Bronchial epithelial cell (primary cell): ENCODE results near the gene CERS2. TPM values are rescaled to one million over a fixed set of nuclear protein-coding genes. Genes with fewer than 3 reads are reported as not detected.

Experiments used
- DNase-seq: peaks from one replicate; pipeline ENCODE4 v3.0.0-alpha.2; 2010; ENCODE audit warnings: low read depth
- FAIRE-seq: peaks from 2 replicates; lab custom pipeline; 2011; peaks lifted over from hg19 to GRCh38; lab: Jason Lieb, UNC
- H3K27me3 ChIP-seq: 2 replicates; pipeline ENCODE4 v1.5.1; 2011; ENCODE audit warnings: low read length; ENCODE audit not compliant: control insufficient read depth, insufficient read depth
- H3K36me3 ChIP-seq: 2 replicates; pipeline ENCODE4 v1.5.1; 2011; ENCODE audit warnings: low read length; ENCODE audit not compliant: control insufficient read depth, insufficient read depth
- H3K4me3 ChIP-seq: 2 replicates; pipeline ENCODE4 v1.5.1; 2011; ENCODE audit warnings: mild to moderate bottlenecking, low read depth, low read length, control low read depth
- total RNA-seq: library from RNA; depleted of rRNA; stranded (reverse); fragments of >200 nt; gene quantifications from 2 replicates; pipeline ENCODE4 v1.2.1, GENCODE V29; 2014
- TF ChIP-seq, protein P1 (sequence below): IDR thresholded peaks from 2 replicates; pipeline ENCODE4 v1.5.1; 2011; ENCODE audit warnings: mild to moderate bottlenecking, moderate library complexity, low read length, control low read depth, inconsistent platforms; ENCODE audit not compliant: insufficient read depth, severe bottlenecking

Gene CERS2
- total RNA-seq, 1 donor from 2014 or later, result 82.9 TPM

DNA sequence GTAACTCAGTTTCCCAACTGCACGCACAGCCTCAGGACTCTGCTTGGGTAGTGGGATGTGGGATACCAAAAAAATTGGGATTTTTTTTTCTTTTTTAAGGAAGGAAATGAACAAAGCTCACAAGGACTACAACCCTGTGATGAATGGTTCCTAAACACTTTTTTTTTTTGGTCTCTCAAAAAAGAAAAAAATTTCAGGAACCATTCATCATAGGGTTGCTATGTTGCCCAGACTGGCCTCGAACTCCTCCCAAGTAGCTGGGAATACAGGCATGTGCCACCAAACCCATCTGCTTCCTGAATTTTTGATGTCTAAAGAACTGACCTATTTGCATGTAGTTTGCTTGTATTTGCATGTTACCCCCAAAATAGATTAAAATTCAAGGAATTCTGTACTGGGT, 25.3 kb upstream of the CERS2 start:
- Histone ChIP-seq H3K27me3 (no peaks in the 10 kb centered on the region), H3K4me3 (no peak overlapping the region), H3K36me3 (peaks cover 5% of the 10 kb centered on the region)
- TF ChIP-seq, protein P1, sequence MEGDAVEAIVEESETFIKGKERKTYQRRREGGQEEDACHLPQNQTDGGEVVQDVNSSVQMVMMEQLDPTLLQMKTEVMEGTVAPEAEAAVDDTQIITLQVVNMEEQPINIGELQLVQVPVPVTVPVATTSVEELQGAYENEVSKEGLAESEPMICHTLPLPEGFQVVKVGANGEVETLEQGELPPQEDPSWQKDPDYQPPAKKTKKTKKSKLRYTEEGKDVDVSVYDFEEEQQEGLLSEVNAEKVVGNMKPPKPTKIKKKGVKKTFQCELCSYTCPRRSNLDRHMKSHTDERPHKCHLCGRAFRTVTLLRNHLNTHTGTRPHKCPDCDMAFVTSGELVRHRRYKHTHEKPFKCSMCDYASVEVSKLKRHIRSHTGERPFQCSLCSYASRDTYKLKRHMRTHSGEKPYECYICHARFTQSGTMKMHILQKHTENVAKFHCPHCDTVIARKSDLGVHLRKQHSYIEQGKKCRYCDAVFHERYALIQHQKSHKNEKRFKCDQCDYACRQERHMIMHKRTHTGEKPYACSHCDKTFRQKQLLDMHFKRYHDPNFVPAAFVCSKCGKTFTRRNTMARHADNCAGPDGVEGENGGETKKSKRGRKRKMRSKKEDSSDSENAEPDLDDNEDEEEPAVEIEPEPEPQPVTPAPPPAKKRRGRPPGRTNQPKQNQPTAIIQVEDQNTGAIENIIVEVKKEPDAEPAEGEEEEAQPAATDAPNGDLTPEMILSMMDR, result no peak
- DNase-seq (no peak), FAIRE-seq (no peak)

DNA sequence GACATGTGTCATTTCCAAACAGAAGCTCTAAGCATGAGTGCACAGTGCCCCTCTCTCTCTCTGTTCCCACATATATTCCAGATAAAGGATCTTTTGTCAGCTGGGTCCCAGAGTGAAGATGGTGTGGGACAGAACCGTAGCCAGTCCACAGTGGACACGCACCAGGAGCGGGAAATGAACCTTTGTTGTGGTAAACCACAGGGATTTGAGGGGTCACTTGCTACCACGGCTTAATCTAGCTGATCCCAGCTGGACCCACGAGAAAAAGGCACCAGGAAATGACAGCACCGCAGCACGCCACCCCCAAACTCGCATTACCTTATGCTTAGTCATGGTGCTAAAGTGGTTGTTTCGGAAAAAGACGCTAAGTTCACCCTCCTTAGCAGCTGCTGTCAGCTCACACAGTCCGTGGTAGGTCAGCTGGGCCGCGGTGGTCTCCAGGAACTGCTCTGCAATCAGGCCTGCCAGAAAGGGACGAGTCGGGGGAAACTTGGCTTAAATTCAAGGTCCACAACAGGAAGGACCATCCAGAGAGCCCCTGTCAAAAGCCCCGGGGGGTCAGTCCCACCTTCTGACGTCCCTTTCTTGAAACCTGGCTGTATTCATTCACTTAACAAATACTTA, 24.5 kb upstream of the CERS2 start:
- Histone ChIP-seq H3K4me3 (no peak overlapping the region), H3K36me3 (peaks cover 5% of the 10 kb centered on the region), H3K27me3 (no peaks in the 10 kb centered on the region)
- TF ChIP-seq, protein P1, result no peak
- FAIRE-seq (no peak), DNase-seq (no peak)

DNA sequence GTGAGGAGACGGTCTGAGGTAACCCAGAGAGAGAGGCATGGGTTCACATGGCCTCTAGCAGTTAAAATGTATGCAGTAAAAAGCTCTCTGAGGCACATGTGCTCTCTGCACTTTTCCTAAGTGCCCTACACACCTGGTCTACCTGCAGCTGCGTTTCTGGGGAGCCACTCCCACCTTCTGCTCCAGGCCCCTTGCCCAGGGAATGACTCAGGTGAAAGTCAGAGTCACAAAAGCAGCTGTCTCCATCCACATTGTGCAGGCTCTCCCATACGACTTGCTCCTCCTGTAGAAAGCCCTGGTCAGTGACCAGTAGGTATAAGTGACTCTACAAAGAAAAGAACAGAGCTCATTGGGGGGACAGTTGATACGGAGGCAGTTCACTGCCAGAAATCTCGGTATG, 23.3 kb upstream of the CERS2 start:
- FAIRE-seq (no peak), DNase-seq (peak; percentile 38)
- TF ChIP-seq, protein P1, result no peak
- Histone ChIP-seq H3K4me3 (no peak overlapping the region), H3K36me3 (peaks cover 5% of the 10 kb centered on the region), H3K27me3 (no peaks in the 10 kb centered on the region)

DNA sequence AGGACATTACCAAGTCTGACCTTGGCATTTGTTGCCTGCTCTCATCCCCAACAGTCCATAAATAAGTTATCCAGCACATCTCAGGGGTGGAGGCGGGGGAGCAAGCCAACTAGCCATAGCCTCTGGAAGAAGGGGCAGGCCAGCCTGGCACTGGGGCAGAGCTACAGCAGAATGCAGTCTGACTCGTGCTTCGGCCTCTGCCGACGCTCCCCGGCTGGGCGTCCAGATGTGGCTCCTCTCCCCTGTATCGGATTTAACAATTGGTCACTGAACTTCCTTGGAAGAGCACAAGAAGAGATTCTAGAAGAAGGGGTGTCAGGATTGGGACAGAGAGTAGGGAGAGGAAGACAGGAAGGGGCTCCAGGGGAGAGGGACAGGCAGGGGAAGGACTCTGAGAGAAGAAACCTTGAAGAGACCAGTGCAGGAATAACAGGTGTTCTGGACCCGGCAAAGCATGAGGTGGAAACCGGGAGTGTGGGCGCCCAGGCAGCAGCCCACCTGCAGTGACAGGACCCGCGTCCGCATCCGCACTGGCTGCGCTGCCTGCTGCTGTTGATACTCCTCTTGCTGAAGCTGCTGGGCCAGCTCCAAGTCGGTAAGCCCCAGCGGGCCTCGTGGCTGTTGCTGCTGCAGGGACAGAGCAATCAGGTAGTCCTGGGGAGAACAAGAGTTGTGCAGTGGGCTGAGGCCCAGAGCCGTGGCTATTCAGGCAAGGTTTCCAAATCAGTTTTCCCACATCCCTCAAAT, 22.7 kb upstream of the CERS2 start:
- Histone ChIP-seq H3K27me3 (no peaks in the 10 kb centered on the region), H3K4me3 (no peak overlapping the region), H3K36me3 (peaks cover 5% of the 10 kb centered on the region)
- FAIRE-seq, result no peak
- TF ChIP-seq, protein P1, result no peak
- DNase-seq, result no peak

DNA sequence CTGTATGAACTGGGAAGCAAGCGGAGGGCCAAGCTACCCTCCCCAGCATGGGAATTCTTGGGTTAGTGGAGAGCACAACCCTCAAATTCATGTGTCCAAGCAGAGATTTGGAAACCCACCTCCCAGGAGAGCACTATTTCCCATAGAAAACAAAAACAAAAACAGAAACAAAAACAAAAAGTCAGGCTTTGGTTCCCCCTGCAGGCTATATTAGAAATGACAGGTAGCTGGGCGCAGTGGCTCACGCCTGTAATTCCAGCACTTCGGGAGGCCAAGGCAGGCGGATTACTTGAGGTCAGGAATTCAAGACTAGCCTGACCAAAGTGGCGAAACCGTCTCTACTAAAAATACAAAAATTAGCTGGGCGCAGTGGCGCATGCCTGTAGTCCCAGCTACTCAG, 21.3 kb upstream of the CERS2 start:
- DNase-seq (no peak), FAIRE-seq (no peak)
- Histone ChIP-seq H3K36me3 (peaks cover 4% of the 10 kb centered on the region), H3K4me3 (no peak overlapping the region), H3K27me3 (no peaks in the 10 kb centered on the region)
- TF ChIP-seq, protein P1, result peak; percentile 69
